Hepatocyte (in vitro differentiated cells): Measurements from ENCODE around the gene NOP53.

Experiments
- CTCF ChIP-seq: fragments of 200-600 bp; sonication (generic); IDR thresholded peaks from 2 replicates; pipeline ENCODE4 v1.5.1; 2016; ENCODE audit warnings: antibody characterized with exemption, mild to moderate bottlenecking; ENCODE audit not compliant: poor library complexity
- EZH2 ChIP-seq: fragments of 200-600 bp; sonication (generic); IDR thresholded peaks from 2 replicates; pipeline ENCODE4 v1.6.1; 2016; ENCODE audit warnings: antibody characterized with exemption, mild to moderate bottlenecking, borderline replicate concordance

- no peak for TF ChIP-seq CTCF
- no peak for TF ChIP-seq EZH2
These were observed 34.3 kb downstream of the NOP53 start for GRCh38 chr19:47779524-47780214.
